ES-I3 (cell line): ENCODE measurements around the gene STARD10.

ENCODE experiments used
- H3K36me3 ChIP-seq: 2 replicates; pipeline ENCODE4 v1.6.1; 2013; ENCODE audit warnings: mild to moderate bottlenecking, low read length, control low read depth, moderate library complexity; ENCODE audit not compliant: insufficient read depth
- H3K4me1 ChIP-seq: 2 replicates; pipeline ENCODE4 v1.6.1; 2013; ENCODE audit warnings: mild to moderate bottlenecking, control low read depth, low read length; ENCODE audit not compliant: insufficient read depth
- H3K9ac ChIP-seq: 2 replicates; pipeline ENCODE4 v1.6.1; 2013; ENCODE audit warnings: low read depth, mild to moderate bottlenecking, low read length, moderate library complexity
- H3K9me3 ChIP-seq: 2 replicates; pipeline ENCODE4 v1.6.1; 2013; ENCODE audit warnings: mild to moderate bottlenecking, low read length, moderate library complexity; ENCODE audit not compliant: control insufficient read depth, insufficient read depth

The STARD10 gene

DNA sequence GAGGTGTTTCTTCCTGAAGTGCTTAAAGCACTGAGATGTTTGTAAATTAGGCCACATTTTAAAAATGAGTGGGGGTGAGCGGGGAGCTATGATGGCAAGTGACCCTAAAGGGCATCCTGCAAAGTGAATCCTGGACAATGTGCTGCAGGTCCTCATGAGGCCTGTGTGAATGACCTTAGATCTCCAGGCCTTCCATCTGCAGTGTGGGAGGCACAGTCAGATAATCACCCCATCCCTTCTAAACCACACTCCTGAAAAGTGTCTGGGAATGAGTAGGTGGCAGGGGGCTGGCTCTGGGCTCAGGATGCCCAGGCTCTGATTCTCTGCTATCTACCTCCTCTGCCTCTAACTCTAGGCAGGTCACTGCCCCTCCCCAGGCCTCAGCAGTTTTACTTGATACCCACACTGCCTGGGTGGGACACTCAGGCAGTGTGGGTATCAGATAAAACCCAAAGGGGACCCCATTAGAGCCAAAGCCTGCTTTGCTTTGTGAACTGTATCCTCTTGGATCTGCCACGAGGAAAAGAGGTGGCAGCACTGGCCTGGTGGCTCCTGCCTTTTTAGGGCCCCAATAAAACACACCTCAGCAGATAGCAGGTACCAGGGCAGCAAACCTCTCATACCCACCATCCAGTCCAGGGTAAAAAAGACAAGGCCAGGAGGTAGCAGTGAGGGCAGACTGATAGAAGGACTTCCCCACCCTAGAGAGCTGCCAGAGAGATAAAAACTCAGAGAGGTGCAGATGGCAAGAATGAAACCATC, 10.5 kb downstream of the STARD10 start:
- Histone ChIP-seq H3K9me3 (no peaks in the 10 kb centered on the region), H3K9ac (no peak overlapping the region), H3K36me3 (no peaks in the 10 kb centered on the region), H3K4me1 (peaks cover 5% of the 10 kb centered on the region; the same call in 1 of the 2 replicates)

DNA sequence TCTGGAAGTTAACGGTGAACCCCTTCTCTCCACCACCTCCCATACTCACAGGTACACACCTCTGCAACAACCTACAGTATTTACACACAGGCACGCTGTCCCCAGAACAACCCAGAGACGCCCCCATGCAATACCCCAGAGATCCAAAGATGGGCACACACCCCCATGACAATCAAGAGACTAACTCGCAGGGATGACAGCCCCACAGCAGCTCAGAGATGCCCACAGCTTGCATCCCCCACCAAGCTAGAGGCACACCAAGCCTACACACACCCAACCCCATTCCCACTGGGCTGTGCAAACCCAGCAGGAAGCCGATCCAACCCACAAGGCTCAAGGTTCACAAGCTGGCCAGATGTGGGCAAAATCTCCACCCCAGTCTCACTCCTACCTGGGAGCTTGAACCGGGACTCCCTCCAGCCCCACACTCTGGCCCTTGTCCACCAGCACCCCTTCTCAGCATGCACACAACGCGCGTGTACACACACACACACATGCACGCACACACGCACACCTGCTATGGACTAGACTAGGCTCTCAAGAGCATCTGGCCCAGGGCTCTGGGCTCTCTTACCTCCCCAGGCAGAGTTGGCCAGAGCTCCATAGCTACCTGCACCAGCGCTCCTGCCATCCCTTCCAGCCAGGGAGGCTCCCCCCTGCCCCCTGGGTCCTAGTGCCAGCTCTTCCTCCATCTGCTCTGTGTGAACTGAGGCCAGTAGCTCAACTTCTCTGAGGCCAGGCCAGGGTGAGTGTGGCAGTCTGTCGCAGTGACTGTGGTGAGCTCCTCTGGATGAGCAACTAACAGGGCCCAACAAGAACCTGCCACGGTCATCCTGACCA, 11.5 kb downstream of the STARD10 start:
- H3K9ac ChIP-seq = peak overlapping the region; percentile 26; the same call in 1 of the 2 replicates
- peaks cover 5% of the 10 kb centered on the region; the same call in 1 of the 2 replicates for H3K4me1 ChIP-seq
- H3K36me3 ChIP-seq = no peaks in the 10 kb centered on the region
- no peaks in the 10 kb centered on the region for H3K9me3 ChIP-seq

DNA sequence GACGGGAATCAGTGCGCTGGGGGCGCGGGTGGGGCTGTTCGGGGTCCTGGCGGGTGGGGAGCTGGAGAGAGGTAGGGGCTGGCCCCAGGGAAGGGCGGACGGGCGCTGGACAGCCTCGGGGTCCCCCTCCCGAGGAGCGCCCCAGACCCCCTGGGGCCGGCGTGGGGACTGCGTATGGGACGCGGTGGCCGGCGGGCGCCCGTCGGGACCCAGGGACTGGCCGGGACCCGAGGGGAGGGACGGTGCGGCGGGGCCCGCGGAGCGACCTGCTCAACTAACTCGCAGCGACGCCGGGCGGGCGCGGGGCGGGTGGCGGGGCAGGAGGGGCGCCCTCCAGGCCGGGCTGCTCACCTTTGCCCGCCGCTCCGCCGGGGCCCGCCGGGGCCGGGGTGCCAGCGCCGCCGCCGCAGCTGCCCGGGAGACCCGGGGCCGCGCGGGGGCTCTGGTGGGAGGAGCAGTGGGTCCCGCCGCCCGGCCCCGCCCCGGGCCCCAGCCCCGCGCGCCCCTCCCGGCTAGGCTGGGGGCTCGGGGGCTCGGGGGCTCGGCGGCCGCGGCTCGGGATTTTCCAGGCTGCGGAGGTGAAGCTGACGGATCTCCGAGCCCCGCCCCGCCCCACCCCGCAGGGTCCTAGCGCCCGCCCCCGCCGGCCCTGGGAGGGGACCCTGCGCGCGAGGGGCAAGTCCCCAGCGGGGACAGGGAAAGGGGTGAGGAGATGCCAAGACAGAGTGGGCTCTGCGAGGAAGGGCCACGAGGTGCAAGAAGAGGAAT, 12.3 kb downstream of the STARD10 start:
- Histone ChIP-seq H3K4me1 (no peaks in the 10 kb centered on the region; the same call in 1 of the 2 replicates), H3K36me3 (no peaks in the 10 kb centered on the region), H3K9ac (peak overlapping the region; percentile 39; the same call in 1 of the 2 replicates), H3K9me3 (no peaks in the 10 kb centered on the region)

DNA sequence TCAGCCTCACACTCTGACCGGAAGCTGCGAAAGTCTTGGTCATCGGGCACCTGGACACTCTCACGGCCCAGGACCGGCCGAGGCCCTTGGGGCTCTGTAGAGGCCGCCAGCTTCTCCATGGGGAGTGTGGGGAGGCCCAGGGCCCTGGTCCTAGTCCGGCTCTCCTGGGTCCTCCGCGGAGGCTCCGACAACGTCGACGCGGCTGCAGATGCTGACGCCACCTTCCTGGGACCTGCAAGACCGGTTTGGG, 12.9 kb downstream of the STARD10 start:
- Histone ChIP-seq H3K36me3 (no peaks in the 10 kb centered on the region), H3K9me3 (no peaks in the 10 kb centered on the region), H3K9ac (peak overlapping the region; percentile 39; the same call in 1 of the 2 replicates), H3K4me1 (no peaks in the 10 kb centered on the region; the same call in 1 of the 2 replicates)

DNA sequence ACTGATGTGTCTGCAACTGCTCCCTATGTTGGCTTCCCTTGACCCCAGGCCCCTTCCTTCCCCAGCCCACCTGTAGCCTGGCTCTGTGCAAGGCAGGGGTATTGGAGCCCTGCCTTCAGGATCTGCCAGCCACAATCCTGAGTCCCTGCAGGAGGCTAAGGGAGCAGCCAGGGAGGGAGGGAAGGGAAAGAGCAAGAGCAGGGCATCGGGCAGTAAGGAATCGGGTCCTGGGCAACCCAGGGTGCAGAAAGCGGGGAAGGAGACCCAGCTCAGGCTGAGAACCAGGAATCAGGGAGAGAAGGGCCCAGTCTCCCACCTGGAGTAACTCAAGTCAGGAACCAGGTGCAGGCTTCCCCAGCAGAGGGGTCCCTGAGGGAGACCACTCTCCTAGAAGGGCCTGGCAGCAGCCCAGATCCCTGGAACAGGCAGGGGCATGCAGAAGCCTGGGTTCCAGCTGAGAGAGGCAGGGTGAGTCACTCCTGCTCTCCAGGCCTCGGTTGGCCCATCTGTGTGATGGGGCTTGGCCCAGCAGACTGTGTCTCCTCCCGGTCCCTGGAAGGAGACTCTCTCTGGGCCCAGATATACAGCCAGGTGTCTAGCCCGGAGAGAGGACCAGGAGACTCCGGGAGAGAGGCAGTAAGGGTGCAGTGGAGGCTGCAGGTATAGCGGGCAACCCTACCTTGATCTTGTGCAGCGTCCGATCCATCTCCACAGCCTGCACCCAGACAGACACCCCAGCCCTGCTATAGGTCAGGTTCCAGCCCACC, 13.4 kb downstream of the STARD10 start:
- H3K36me3 ChIP-seq = no peaks in the 10 kb centered on the region
- H3K9me3 ChIP-seq = no peaks in the 10 kb centered on the region
- H3K9ac ChIP-seq = peak overlapping the region; percentile 39; the same call in 1 of the 2 replicates
- H3K4me1 ChIP-seq = no peaks in the 10 kb centered on the region; the same call in 1 of the 2 replicates

DNA sequence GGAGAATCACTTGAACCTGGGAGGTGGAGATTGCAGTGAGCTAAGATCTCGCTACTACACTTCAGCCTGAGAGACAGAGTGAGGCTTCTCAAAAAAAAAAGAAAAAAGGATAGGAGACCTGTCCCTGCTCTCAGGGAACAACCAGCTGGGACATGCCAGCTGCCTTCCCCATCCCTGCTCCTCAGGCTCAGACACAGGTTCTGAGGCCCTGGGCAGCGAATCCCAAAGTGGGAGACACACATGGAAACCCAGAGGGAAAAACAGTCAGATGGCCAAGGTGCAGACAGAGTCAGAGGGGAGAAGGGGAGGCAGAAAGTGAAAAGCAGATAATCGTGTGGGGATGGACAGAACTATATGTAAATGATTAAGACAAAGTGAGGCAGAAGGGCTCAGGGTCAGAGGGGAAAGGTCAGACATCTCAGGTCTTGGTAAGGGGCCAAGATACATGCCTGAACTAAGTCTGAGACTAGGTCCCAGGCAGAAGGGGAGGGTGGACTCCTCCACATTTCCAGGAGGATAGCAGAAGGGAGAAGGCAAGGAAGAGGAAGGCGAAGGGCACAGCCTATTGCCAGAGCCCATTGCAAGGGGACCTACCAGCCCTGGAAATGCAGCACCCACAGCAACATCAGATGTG, 14.2 kb downstream of the STARD10 start:
- Histone ChIP-seq H3K36me3 (no peaks in the 10 kb centered on the region), H3K4me1 (no peaks in the 10 kb centered on the region; the same call in 1 of the 2 replicates)

DNA sequence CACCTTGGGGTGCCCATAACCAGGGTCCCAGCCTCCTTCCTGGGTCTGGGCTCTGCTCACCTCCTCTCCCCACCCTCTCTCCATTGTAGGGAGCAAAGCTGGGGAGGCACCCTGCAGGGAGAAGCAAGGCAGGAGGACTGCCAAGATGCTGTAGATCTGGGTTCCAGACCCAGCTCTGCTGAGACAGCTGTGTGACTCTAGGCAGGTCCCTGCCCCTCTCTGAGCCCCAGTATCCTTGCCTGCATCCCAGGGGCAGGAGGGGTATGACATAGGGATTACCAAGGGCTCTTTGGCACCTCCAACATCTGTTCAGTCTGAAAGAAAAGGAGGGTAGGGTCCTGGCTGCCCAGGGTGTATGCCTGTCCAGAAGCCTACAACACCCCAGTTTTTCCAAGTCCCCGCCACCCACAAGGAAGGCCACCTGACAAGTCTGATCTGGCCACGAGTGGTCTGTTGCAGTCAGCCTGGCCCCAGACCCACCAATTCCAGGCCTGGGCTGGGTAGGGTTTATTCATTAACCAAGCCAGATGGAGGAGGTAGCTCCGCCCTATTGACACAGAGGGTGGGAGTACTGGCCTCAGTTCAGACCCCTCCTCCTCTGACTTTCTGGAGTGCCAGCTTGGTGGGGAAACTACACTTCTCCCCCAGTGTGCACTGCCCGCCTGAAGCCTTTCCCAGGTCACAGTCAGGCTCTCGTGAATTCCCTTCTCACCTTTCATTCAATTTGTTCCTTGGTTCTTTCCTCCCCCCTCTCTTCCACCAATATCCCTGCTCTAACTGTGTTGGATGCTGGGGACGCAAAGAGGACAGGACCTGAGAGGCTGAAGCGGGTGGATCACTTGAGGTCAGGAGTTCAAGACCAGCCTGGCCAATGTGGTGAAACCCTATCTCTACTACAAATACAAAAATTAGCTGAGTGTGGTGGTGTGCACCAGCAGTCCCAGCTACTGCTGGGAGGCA, 15.0 kb downstream of the STARD10 start:
- Histone ChIP-seq H3K9me3 (no peaks in the 10 kb centered on the region), H3K4me1 (no peaks in the 10 kb centered on the region; the same call in 1 of the 2 replicates), H3K9ac (no peak overlapping the region), H3K36me3 (no peaks in the 10 kb centered on the region)

More for the DNA sequence above, 14.2 kb downstream of the STARD10 start:
- Histone ChIP-seq H3K9ac (no peak overlapping the region), H3K9me3 (no peaks in the 10 kb centered on the region)

DNA sequence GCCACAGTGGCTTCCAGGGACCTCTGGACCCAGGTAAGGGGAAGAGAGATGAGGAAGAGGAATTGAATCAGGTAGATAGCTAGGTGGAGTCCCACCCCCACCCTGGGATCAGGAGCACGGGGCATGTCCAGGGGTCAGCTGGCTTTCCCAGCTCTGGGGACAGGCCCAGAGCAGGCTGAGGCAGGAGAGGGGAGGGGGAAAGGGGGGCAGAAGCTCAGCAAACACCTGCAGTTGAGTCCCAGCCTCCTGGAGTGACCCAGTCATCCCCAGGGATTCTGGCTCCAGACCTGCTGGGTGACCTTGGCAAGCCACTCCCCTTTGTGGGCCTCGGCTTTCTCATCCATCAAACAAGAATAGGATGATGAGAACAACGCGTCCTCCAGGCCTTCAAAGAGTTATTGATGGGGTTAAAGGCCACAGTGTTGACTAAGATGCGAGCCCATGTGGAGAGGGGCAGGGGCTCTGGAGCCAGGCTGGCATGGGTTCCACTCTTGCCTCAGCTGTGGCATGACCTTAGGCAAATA, 16.0 kb downstream of the STARD10 start:
- no peaks in the 10 kb centered on the region for H3K36me3 ChIP-seq
- H3K9ac ChIP-seq = no peak overlapping the region
- H3K4me1 ChIP-seq = no peaks in the 10 kb centered on the region; the same call in 1 of the 2 replicates
- H3K9me3 ChIP-seq = no peaks in the 10 kb centered on the region

DNA sequence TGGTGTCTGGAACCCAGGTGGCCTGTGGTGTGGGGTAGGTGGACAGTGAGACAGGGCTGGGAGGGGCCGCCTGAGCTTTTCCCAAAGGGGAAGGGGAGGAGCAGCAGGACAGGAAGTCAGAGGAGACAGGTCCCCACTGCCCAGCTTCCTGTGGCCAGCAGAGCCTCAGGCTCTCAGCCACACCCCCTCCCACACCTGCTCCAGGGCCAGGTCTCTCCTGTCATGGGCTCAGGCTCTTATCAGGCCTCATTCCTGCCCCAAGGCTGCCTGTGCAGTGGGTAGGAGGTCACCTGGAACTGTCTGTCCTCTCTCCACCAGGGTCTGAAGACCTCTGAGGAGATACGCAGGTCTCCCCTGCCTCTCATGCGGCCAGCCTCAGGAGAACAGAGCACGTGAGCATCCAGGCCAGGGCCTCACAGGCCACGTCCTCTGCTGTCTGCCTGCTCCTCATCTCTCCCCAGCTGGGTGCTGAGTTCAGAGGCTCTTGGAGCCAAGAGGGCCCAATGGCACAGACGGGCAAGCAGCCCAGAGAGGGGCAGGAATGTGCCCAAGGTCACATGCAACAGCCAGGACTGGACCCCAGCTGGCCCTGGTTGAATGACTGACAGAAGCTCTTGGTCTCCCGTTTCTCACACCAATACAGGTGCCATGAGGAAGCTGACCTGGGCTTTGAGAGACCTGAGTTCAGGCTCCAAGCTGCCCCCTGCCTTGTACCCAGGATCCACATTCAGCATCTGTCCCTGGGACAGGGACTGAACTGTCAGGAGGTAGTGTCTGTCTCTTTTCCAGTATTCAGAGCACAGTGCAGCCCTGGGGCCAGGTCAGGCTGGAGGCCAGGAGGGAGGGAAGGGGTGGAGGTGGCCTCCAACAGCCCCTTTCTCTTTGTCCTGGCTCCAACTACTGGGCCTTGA, 16.7 kb downstream of the STARD10 start:
- Histone ChIP-seq H3K4me1 (no peaks in the 10 kb centered on the region; the same call in 1 of the 2 replicates), H3K36me3 (no peaks in the 10 kb centered on the region), H3K9ac (no peak overlapping the region), H3K9me3 (no peaks in the 10 kb centered on the region)

DNA sequence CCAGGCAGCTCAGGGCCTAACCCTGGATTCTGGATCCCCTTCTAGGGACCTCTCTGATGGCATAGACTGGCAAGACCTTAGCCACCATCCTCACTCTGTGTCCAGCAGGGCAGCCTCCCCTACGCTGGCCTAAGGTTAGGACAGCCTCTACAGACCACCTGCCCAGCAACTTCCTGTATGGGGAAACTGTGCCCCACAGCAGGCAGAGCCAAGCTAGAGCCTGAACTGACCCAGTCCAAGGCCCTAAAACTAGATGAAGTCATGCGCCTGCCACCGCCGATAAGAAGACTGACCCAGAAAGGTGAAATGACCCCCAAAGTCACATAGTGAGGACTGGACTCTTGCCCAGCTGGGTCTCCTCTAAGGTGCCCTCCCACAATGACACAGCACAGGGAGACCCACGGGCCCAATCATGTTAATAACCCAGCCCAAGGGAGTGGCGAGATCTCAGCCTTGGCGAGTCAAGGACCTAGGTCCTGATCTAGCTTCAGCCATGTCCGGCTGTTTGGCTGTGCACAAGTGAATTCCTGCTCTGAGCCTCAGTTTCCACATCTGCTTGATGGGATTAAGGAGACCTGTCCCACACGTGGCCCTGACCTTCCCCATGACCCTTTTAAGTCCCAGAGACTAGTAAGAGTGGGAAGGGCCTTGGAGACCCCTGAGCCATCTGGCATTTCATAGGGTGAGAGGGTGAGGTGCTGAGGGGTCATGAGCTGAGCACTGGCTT, 17.6 kb downstream of the STARD10 start:
- Histone ChIP-seq H3K9me3 (no peaks in the 10 kb centered on the region), H3K36me3 (no peaks in the 10 kb centered on the region), H3K4me1 (no peaks in the 10 kb centered on the region; the same call in 1 of the 2 replicates), H3K9ac (no peak overlapping the region)
